ENCODE measurements around the gene ECI2.

- no peak for TF ChIP-seq TAF1 (IDR thresholded peaks at IDR 0.05; ENCODE audit: borderline replicate concordance, low read depth, low read length)
- no peak for TF ChIP-seq CTCF (IDR thresholded peaks at IDR 0.05)
- no peak for TF ChIP-seq RCOR1 (IDR thresholded peaks at IDR 0.05; ENCODE audit: low read length)
- TF ChIP-seq ZBTB33 (IDR thresholded peaks at IDR 0.05; ENCODE audit: borderline replicate concordance, low read depth): no peak
- TF ChIP-seq IRF3 (IDR thresholded peaks at IDR 0.05; ENCODE audit: low read depth, low read length): no peak
- TF ChIP-seq POLR2AphosphoS5 (IDR thresholded peaks at IDR 0.05; ENCODE audit: low read depth, low read length): no peak
- no peak for TF ChIP-seq USF2 (IDR thresholded peaks at IDR 0.05; ENCODE audit: borderline replicate concordance, low read depth, low read length)
- TF ChIP-seq NFIC (IDR thresholded peaks at IDR 0.05; ENCODE audit: borderline replicate concordance): no peak
Observed at GRCh38 chr6:4138186-4138585, 2.8 kb upstream of the ECI2 start.
